KMS-11 (cell line): ENCODE data around the gene PER3.

Experiments
- H2AFZ ChIP-seq: fragments of 200-600 bp; sonication (generic); 2 replicates; pipeline ENCODE4 v1.6.1; 2016; ENCODE audit warnings: antibody characterized with exemption, mixed run types, low read depth
- H3K27ac ChIP-seq: fragments of 200-600 bp; sonication (generic); 2 replicates; pipeline ENCODE4 v1.6.1; 2016; ENCODE audit warnings: mild to moderate bottlenecking, mixed run types
- H3K27me3 ChIP-seq: fragments of 200-600 bp; sonication (generic); 2 replicates; pipeline ENCODE4 v1.6.1; 2017; ENCODE audit warnings: mild to moderate bottlenecking, low read depth, mixed run types, moderate library complexity; ENCODE audit not compliant: insufficient read depth
- H3K36me3 ChIP-seq: fragments of 200-600 bp; sonication (generic); 2 replicates; pipeline ENCODE4 v1.6.1; 2017; ENCODE audit warnings: mild to moderate bottlenecking, mixed run types; ENCODE audit not compliant: insufficient read depth
- H3K4me1 ChIP-seq: fragments of 200-600 bp; sonication (generic); 2 replicates; pipeline ENCODE4 v1.6.1; 2016; ENCODE audit warnings: mild to moderate bottlenecking, low read depth, mixed run types; ENCODE audit not compliant: poor library complexity, severe bottlenecking
- H3K4me2 ChIP-seq: fragments of 200-600 bp; sonication (generic); 2 replicates; pipeline ENCODE4 v1.7.0; 2016; ENCODE audit warnings: mild to moderate bottlenecking, mixed run types
- H3K4me3 ChIP-seq: fragments of 200-600 bp; sonication (generic); IDR thresholded peaks from 2 replicates; pipeline ENCODE4 v1.6.1; 2017; ENCODE audit warnings: low read depth, low read length, mixed read lengths; ENCODE audit not compliant: insufficient read depth
- H3K79me2 ChIP-seq: fragments of 200-600 bp; sonication (generic); 2 replicates; pipeline ENCODE4 v1.6.1; 2016; ENCODE audit warnings: low read depth, mixed run types; ENCODE audit not compliant: insufficient read depth
- H3K9ac ChIP-seq: fragments of 200-600 bp; sonication (generic); 2 replicates; pipeline ENCODE4 v1.6.1; 2016; ENCODE audit warnings: mild to moderate bottlenecking, mixed run types
- H4K20me1 ChIP-seq: fragments of 200-600 bp; sonication (generic); 2 replicates; pipeline ENCODE4 v1.6.1; 2016; ENCODE audit warnings: mild to moderate bottlenecking, mixed run types; ENCODE audit not compliant: insufficient read depth
- CTCF ChIP-seq: fragments of 200-600 bp; sonication (generic); conservative IDR thresholded peaks from 2 replicates; pipeline ENCODE4 v1.6.1; 2017; ENCODE audit warnings: low read depth, mild to moderate bottlenecking, antibody characterized with exemption, low read length, moderate library complexity, mixed read lengths

PER3 gene

GRCh38 chr1:7783826-7784491 is at the start of gene PER3:
Gene PER3 (plus strand): TSS chr1:7784291. CDS start chr1:7784878, 587 bp downstream.
- Histone ChIP-seq H3K4me3 (peak within 1 kb of the TSS; percentile 71), H3K36me3 (no peaks in the 10 kb centered on the region), H3K4me1 (peaks cover 8% of the 10 kb centered on the region), H3K79me2 (no peaks in the 10 kb centered on the region), H3K27me3 (no peaks in the 10 kb centered on the region), H3K27ac (no peak within 1 kb of the TSS), H4K20me1 (no peaks in the 10 kb centered on the region), H3K9ac (peak within 1 kb of the TSS; percentile 38; the same call in 1 of the 2 replicates), H2AFZ (peak within 1 kb of the TSS; percentile 84), H3K4me2 (peak within 1 kb of the TSS; percentile 84)
- no peak for TF ChIP-seq CTCF

- no peak for TF ChIP-seq CTCF
- H3K79me2 ChIP-seq: no peaks in the 10 kb centered on the region
- no peak overlapping the region for H3K27ac ChIP-seq
- H2AFZ ChIP-seq: no peak overlapping the region
- no peak overlapping the region for H3K4me3 ChIP-seq
- H3K9ac ChIP-seq: no peak overlapping the region
- no peaks in the 10 kb centered on the region; the same call in 1 of the 2 replicates for H3K36me3 ChIP-seq
- H3K4me2 ChIP-seq: no peak overlapping the region
- H4K20me1 ChIP-seq: no peaks in the 10 kb centered on the region
- no peaks in the 10 kb centered on the region for H3K4me1 ChIP-seq
- no peaks in the 10 kb centered on the region for H3K27me3 ChIP-seq
Observed at GRCh38 chr1:7738044-7738443, 46.0 kb upstream of the PER3 start.

- Histone ChIP-seq H3K4me2 (no peak overlapping the region), H3K4me3 (no peak overlapping the region), H3K36me3 (no peaks in the 10 kb centered on the region), H3K27ac (no peak overlapping the region), H3K27me3 (no peaks in the 10 kb centered on the region), H2AFZ (no peak overlapping the region), H3K9ac (no peak overlapping the region), H3K79me2 (no peaks in the 10 kb centered on the region), H3K4me1 (no peaks in the 10 kb centered on the region), H4K20me1 (no peaks in the 10 kb centered on the region)
- TF ChIP-seq CTCF: no peak
Observed at GRCh38 chr1:7743346-7743745, 40.7 kb upstream of the PER3 start.

GRCh38 chr1:7744882-7745281 is 39.2 kb upstream of the PER3 start:
- no peak overlapping the region for H3K4me3 ChIP-seq
- H3K9ac ChIP-seq: no peak overlapping the region
- no peak overlapping the region for H3K4me2 ChIP-seq
- no peaks in the 10 kb centered on the region for H3K27me3 ChIP-seq
- H4K20me1 ChIP-seq: no peaks in the 10 kb centered on the region
- no peak overlapping the region for H2AFZ ChIP-seq
- no peak overlapping the region for H3K27ac ChIP-seq
- no peak for TF ChIP-seq CTCF
- no peaks in the 10 kb centered on the region for H3K36me3 ChIP-seq
- H3K79me2 ChIP-seq: no peaks in the 10 kb centered on the region
- no peaks in the 10 kb centered on the region for H3K4me1 ChIP-seq
